Measurements from ENCODE around the gene RABGAP1L.
A peak's percentile ranks its signal among the peaks of the same experiment; 100 is the strongest.
"Not testable (repeated sequence)": the region's sequence is repeated elsewhere in the genome, so short reads cannot be mapped to it uniquely, and the experiment has no call there.

The RABGAP1L gene

GRCh38 chr1:174825806-174826205 lies 666.5 kb downstream of the RABGAP1L start:
- Mint-ChIP-seq H3K27ac (no peak overlapping the region), H3K27me3 (no peaks in the 10 kb centered on the region), H3K4me1 (peaks cover 4% of the 10 kb centered on the region), H3K4me3 (no peak overlapping the region), H3K9me3 (no peaks in the 10 kb centered on the region)
- ATAC-seq: no peak
- DNase-seq: no peak

DNA sequence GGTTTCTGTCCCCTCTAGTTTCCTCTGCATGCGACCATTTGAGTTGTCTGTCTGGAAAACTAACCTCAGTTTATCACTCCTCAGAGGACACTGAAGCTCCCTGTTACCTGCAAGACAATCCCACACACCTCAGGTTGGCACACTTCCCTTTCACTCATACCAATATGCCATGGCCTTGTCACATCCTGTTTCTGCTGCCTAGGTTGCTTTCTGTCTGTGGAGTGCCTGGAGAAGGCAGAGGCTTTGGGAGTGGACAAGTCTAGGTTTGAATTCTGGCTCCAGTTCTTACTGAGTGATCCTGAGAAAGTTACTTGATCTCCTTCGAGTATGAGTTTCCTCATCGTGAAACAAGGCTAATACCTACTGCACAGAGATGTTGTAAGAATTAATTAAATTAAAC lies 668.9 kb downstream of the RABGAP1L start:
- ATAC-seq: no peak
- no peaks in the 10 kb centered on the region for H3K9me3 Mint-ChIP-seq
- no peak overlapping the region for H3K4me3 Mint-ChIP-seq
- peak overlapping the region; percentile 60 to 79 for H3K27ac Mint-ChIP-seq
- peaks cover 4% of the 10 kb centered on the region for H3K4me1 Mint-ChIP-seq
- H3K27me3 Mint-ChIP-seq: no peaks in the 10 kb centered on the region
- no peak for DNase-seq

DNA sequence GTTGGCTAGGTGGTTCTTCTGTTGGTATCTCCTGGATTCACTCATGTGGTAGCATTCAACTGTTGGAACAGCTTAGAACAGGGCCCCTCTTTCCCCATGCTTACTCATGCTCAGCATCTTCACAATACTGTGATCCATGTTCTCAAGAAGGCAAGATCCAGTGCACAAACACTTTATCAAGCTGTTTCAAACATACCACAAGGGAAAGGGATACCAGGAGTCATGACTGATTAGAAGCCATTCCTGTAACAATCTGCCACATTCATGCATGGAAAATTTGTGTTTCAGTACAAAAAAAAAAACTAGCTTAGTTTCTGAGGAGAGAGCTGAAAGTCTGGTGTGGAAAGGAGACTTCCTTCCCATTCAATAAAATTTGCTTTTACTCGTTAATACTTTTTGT lies 670.7 kb downstream of the RABGAP1L start:
- Mint-ChIP-seq H3K27me3 (no peaks in the 10 kb centered on the region), H3K9me3 (no peaks in the 10 kb centered on the region), H3K4me3 (no peak overlapping the region), H3K27ac (no peak overlapping the region), H3K4me1 (peaks cover 4% of the 10 kb centered on the region)
- no peak for ATAC-seq
- DNase-seq: no peak

GRCh38 chr1:174836543-174836942 lies 677.2 kb downstream of the RABGAP1L start:
- ATAC-seq (no peak), DNase-seq (no peak)
- H3K4me1 Mint-ChIP-seq: peaks cover 5% of the 10 kb centered on the region
- no peaks in the 10 kb centered on the region for H3K27me3 Mint-ChIP-seq
- no peaks in the 10 kb centered on the region for H3K9me3 Mint-ChIP-seq
- no peak overlapping the region for H3K4me3 Mint-ChIP-seq
- H3K27ac Mint-ChIP-seq: no peak overlapping the region

- Mint-ChIP-seq H3K4me1 (peaks cover 5% of the 10 kb centered on the region), H3K4me3 (no peak overlapping the region), H3K9me3 (no peaks in the 10 kb centered on the region), H3K27me3 (no peaks in the 10 kb centered on the region), H3K27ac (no peak overlapping the region)
- no peak for ATAC-seq
- DNase-seq: no peak
Observed at GRCh38 chr1:174837386-174837785, 678.1 kb downstream of the RABGAP1L start.

DNA sequence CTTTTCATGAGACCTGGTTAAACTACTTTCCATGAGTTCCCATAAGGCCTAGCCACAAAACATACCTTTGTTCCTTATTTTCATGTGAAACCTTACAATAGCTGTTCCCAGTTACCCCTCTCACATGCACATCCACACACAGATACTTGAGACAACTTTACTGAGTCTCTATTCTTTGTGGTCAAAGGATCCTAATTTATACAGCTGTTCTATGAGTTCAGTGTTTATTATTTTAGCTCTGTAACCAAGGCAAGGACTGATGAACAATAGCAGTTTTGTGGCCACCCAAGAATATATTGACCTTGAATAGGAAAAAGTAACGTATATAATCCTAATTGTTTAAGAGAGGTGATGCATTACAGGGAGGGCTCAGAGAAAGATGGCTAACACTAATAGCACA lies 679.9 kb downstream of the RABGAP1L start:
- Mint-ChIP-seq H3K27ac (no peak overlapping the region), H3K4me1 (peaks cover 5% of the 10 kb centered on the region), H3K4me3 (no peak overlapping the region), H3K27me3 (no peaks in the 10 kb centered on the region), H3K9me3 (no peaks in the 10 kb centered on the region)
- ATAC-seq (no peak), DNase-seq (no peak)

DNA sequence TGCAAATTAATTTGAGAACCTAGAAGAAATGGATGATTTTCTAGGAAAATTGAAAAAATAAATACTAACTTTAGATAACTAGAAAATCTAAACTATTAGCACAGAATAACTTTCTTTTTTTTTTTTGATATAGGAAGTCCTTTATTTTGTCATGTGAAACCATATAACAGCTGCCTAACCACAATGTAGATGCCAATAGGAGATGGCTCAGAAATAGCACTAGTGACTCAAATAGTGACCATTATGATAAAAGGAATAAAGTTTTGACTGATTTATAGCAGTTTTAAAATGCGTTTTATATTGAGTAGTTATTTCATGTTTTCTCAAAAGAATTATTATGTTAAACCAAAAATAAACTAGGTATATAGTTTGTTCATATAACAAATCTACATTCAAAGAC lies 682.4 kb downstream of the RABGAP1L start:
- H3K9me3 Mint-ChIP-seq: no peaks in the 10 kb centered on the region
- H3K4me3 Mint-ChIP-seq: no peak overlapping the region
- H3K27me3 Mint-ChIP-seq: no peaks in the 10 kb centered on the region
- ATAC-seq (peak; percentile 64), DNase-seq (no peak)
- H3K27ac Mint-ChIP-seq: no peak overlapping the region
- peaks cover 5% of the 10 kb centered on the region for H3K4me1 Mint-ChIP-seq

- DNase-seq, H3K27me3 Mint-ChIP-seq, H3K9me3 Mint-ChIP-seq, H3K27ac Mint-ChIP-seq, H3K4me1 Mint-ChIP-seq, ATAC-seq, H3K4me3 Mint-ChIP-seq: not testable (repeated sequence)
Observed at GRCh38 chr1:174848593-174849560, 689.6 kb downstream of the RABGAP1L start.

DNA sequence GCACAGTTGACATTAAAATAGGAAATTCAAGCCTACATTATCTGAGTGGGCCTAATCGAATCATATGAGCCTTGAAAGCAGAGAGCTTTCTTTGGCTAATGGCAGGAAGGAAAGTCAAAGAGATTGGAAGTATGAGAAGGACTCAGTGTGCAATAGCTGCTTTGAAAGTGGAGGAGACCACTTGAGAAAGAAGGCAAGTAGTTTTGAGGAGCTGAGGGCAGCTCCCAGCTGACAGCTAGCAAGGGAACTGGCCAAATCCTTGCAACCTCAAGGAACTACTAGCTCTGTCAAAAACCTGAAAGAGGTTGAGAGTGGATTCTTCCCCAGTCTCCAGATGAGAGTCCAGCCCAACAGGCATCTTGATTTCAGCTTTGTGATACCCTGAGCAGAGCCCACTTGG lies 691.4 kb downstream of the RABGAP1L start:
- no peak for ATAC-seq
- H3K9me3 Mint-ChIP-seq: no peaks in the 10 kb centered on the region
- no peak overlapping the region for H3K4me3 Mint-ChIP-seq
- H3K4me1 Mint-ChIP-seq: no peaks in the 10 kb centered on the region
- no peak for DNase-seq
- no peaks in the 10 kb centered on the region for H3K27me3 Mint-ChIP-seq
- no peak overlapping the region for H3K27ac Mint-ChIP-seq

- ATAC-seq: no peak
- no peak for DNase-seq
- Mint-ChIP-seq H3K4me1 (no peaks in the 10 kb centered on the region), H3K27me3 (no peaks in the 10 kb centered on the region), H3K4me3 (no peak overlapping the region), H3K27ac (no peak overlapping the region), H3K9me3 (peaks cover 5 to 7% of the 10 kb centered on the region in 2 donors)
Observed at GRCh38 chr1:174858301-174858700, 699.0 kb downstream of the RABGAP1L start.

GRCh38 chr1:174870319-174870718 lies 711.0 kb downstream of the RABGAP1L start:
- no peak overlapping the region for H3K27ac Mint-ChIP-seq
- peaks cover 0 to 10% of the 10 kb centered on the region in 2 donors for H3K9me3 Mint-ChIP-seq
- no peaks in the 10 kb centered on the region for H3K27me3 Mint-ChIP-seq
- H3K4me1 Mint-ChIP-seq: peaks cover 14% of the 10 kb centered on the region
- H3K4me3 Mint-ChIP-seq: no peak overlapping the region
- no peak for DNase-seq
- no peak for ATAC-seq

- ATAC-seq (no peak), DNase-seq (no peak)
- no peak overlapping the region for H3K4me3 Mint-ChIP-seq
- peaks cover 16% of the 10 kb centered on the region for H3K4me1 Mint-ChIP-seq
- H3K9me3 Mint-ChIP-seq: peaks cover 0 to 10% of the 10 kb centered on the region in 2 donors
- no peaks in the 10 kb centered on the region for H3K27me3 Mint-ChIP-seq
- no peak overlapping the region for H3K27ac Mint-ChIP-seq
Observed at GRCh38 chr1:174871886-174872285, 712.6 kb downstream of the RABGAP1L start.

- Mint-ChIP-seq H3K27ac (no peak overlapping the region), H3K4me3 (no peak overlapping the region), H3K9me3 (peaks cover 0 to 10% of the 10 kb centered on the region in 2 donors), H3K27me3 (no peaks in the 10 kb centered on the region), H3K4me1 (peaks cover 20% of the 10 kb centered on the region)
- no peak for ATAC-seq
- DNase-seq: no peak
Observed at GRCh38 chr1:174872615-174873058, 713.3 kb downstream of the RABGAP1L start.

DNA sequence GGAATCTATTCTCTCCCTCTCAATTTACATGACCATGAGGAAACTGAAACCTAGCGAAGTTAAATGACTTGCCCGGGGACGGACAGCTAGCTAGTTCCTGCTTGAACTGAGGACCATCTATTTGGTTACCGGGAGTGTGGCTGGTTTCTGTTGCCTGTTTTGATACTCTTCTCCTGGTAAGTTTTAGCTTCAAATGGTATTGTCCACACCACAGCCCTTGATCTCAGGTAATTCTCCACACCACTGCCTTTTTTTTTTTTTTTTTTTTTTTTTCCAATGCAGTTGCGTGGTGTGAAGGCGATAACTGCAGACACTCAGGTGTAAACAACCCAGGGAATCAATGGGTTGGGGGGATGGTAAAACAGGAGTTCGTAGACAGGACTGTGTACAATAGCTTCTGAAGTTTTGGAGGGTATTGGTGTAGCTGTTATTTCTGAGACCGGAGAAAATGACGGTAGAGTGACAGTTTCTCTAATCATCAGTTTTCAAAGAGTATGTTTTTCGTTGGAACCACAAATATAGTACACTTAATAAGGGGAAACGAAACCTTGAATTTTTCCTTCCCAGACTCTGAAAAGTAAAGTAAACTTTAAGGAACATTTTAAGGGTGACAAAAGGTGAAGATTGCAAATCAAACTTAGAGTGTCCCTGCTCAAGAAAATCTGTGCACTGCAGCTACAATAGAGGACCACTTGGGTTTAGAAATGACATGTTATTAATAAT lies 715.2 kb downstream of the RABGAP1L start:
- Mint-ChIP-seq H3K9me3 (peaks cover 0 to 4% of the 10 kb centered on the region in 2 donors), H3K27me3 (no peaks in the 10 kb centered on the region), H3K4me1 (peaks cover 20% of the 10 kb centered on the region), H3K4me3 (peak overlapping the region; percentile 8 to 35), H3K27ac (no peak overlapping the region)
- no peak for ATAC-seq
- no peak for DNase-seq

- Mint-ChIP-seq H3K9me3 (no peaks in the 10 kb centered on the region), H3K27me3 (no peaks in the 10 kb centered on the region), H3K27ac (no peak overlapping the region), H3K4me1 (peaks cover 20% of the 10 kb centered on the region), H3K4me3 (peak overlapping the region; percentile 5 to 13)
- DNase-seq: no peak
- ATAC-seq: no peak
Observed at GRCh38 chr1:174875306-174875705, 716.0 kb downstream of the RABGAP1L start.

DNA sequence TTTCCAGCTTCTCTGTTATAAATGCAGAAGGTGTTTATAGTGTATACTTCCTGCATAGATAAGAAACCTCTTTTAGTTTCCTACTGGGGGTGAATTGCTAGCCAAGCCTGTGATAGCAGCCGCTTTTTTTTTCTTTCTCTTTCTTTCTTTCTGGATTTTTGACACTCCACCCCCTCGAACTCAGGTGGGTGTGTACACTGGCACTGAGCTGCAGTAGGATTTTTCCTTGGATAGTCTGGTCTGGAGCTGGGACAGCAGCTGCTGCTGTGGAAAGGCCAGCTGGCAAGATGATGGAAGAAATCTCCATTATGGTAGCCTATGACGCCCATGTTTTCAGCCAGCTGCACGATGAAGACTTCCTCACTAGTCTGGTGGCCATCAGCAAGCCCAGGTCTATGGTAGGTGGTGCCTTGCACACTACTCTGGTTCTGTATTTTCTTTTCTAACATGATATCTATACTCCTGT lies 717.9 kb downstream of the RABGAP1L start:
- peaks cover 20% of the 10 kb centered on the region for H3K4me1 Mint-ChIP-seq
- H3K4me3 Mint-ChIP-seq: no peak overlapping the region
- no peaks in the 10 kb centered on the region for H3K9me3 Mint-ChIP-seq
- ATAC-seq (no peak), DNase-seq (no peak)
- no peaks in the 10 kb centered on the region for H3K27me3 Mint-ChIP-seq
- peak overlapping the region in 1 of 2 donors; percentile 91 for H3K27ac Mint-ChIP-seq

Data from stimulated activated naive CD8-positive, alpha-beta T cell treated with anti-CD3 and anti-CD28 coated beads, Interleukin-15, amount 100 ng/mL, for 72 hours (primary cell).